Keratinocyte (primary cell): ENCODE data around the gene SCFD2. TPM values are rescaled to one million over a fixed set of nuclear protein-coding genes. Genes with fewer than 3 reads are reported as not detected.

Experiments used
- DNase-seq: peaks from one replicate; pipeline ENCODE4 v3.0.0-alpha.2; 2011; ENCODE audit warnings: low read depth, missing footprints, low spot score
- FAIRE-seq: peaks from 2 replicates; lab custom pipeline; 2011; peaks lifted over from hg19 to GRCh38; lab: Jason Lieb, UNC
- H2AFZ ChIP-seq: 2 replicates; pipeline ENCODE4 v1.6.0; 2012; ENCODE audit warnings: low read length, control low read depth, inconsistent platforms; ENCODE audit not compliant: control insufficient read depth
- H3K27ac ChIP-seq: 2 replicates; pipeline ENCODE4 v1.5.1; 2011; ENCODE audit warnings: low read length; ENCODE audit not compliant: control insufficient read depth, insufficient read depth
- H3K27me3 ChIP-seq: 3 replicates; pipeline ENCODE4 v1.6.0; 2011; ENCODE audit warnings: low read length; ENCODE audit not compliant: control insufficient read depth, insufficient read depth; ENCODE audit errors: extremely low read depth
- H3K36me3 ChIP-seq, 2 experiments: 2 replicates in 1 of 2; 3 replicates in 1 of 2; pipeline ENCODE4 v1.5.1; 2011; ENCODE audit warnings: low read length in 2 of 2, mild to moderate bottlenecking in 1 of 2; ENCODE audit not compliant: control insufficient read depth in 2 of 2, insufficient read depth in 2 of 2; ENCODE audit errors: extremely low read depth in 1 of 2
- H3K4me1 ChIP-seq: 3 replicates; pipeline ENCODE4 v1.5.1; 2011; ENCODE audit warnings: low read length; ENCODE audit not compliant: control insufficient read depth, insufficient read depth; ENCODE audit errors: extremely low read depth
- H3K4me2 ChIP-seq: 3 replicates; pipeline ENCODE4 v1.6.0; 2011; ENCODE audit warnings: low read depth, low read length; ENCODE audit not compliant: control insufficient read depth, insufficient read depth; ENCODE audit errors: extremely low read depth
- H3K4me3 ChIP-seq, 3 experiments: fragments of 200-600 bp in 1 of 3; sonication (generic) in 1 of 3; 2 replicates in 2 of 3; 3 replicates in 1 of 3; pipeline ENCODE4 v1.5.1; 2011 to 2016; ENCODE audit warnings: low read length in 3 of 3, mild to moderate bottlenecking in 3 of 3, control low read depth in 2 of 3, inconsistent platforms in 1 of 3, low read depth in 1 of 3, mixed read lengths in 1 of 3, mixed run types in 1 of 3, moderate library complexity in 1 of 3; ENCODE audit not compliant: control insufficient read depth in 2 of 3, insufficient read depth in 2 of 3; ENCODE audit errors: extremely low read depth in 1 of 3
- H3K79me2 ChIP-seq: 2 replicates; pipeline ENCODE4 v1.6.0; 2012; ENCODE audit warnings: low read length; ENCODE audit not compliant: control insufficient read depth, insufficient read depth
- H3K9ac ChIP-seq: 3 replicates; pipeline ENCODE4 v1.6.0; 2011; ENCODE audit warnings: low read length; ENCODE audit not compliant: control insufficient read depth, insufficient read depth; ENCODE audit errors: extremely low read depth
- H3K9me1 ChIP-seq: 3 replicates; pipeline ENCODE4 v1.6.0; 2011; ENCODE audit warnings: low read length; ENCODE audit not compliant: control insufficient read depth, insufficient read depth; ENCODE audit errors: extremely low read depth
- H3K9me3 ChIP-seq: 2 replicates; pipeline ENCODE4 v1.5.1; 2012; ENCODE audit warnings: low read depth, low read length; ENCODE audit not compliant: control insufficient read depth
- H4K20me1 ChIP-seq: 3 replicates; pipeline ENCODE4 v1.6.0; 2011; ENCODE audit warnings: low read length; ENCODE audit not compliant: control insufficient read depth, insufficient read depth; ENCODE audit errors: extremely low read depth
- EZH2 ChIP-seq: IDR thresholded peaks from one replicate; pipeline ENCODE4 v1.6.1; 2012; ENCODE audit warnings: inconsistent platforms, mild to moderate bottlenecking, low read length, moderate library complexity
- dilution Hi-C: fragments of 300-500 bp; cut with MboI; formaldehyde crosslinking; loops from one replicate; pipeline ENCODE4 v1.7.0; 2020; ENCODE audit warnings: low sequenced_read_pairs; ENCODE audit not compliant: extremely low pct_ligation_motif_present
- polyA plus RNA-seq, 5 experiments: library from polyadenylated mRNA; depleted of rRNA in 3 of 5; stranded (reverse) in 3 of 5; stranded (forward) in 1 of 5; unstranded in 1 of 5; fragments of >200 nt; gene quantifications; 1 replicate in 1 of 5; 2 replicates in 3 of 5; 3 replicates in 1 of 5; pipeline versions ENCODE4 v1.2.1 to v1.2.3, GENCODE V29; 2011 to 2012; ENCODE audit warnings: missing spikeins in 2 of 5, low read depth in 1 of 5, low replicate concordance in 1 of 5
- TF ChIP-seq, protein P1 (sequence below), 3 experiments: IDR thresholded peaks in 1 of 3; conservative IDR thresholded peaks in 1 of 3; optimal IDR thresholded peaks in 1 of 3; 2 replicates in 2 of 3; 3 replicates in 1 of 3; pipeline versions ENCODE3 to v1.5.1; 2011; ENCODE audit warnings: low read length in 3 of 3, mild to moderate bottlenecking in 3 of 3, moderate library complexity in 2 of 3, control low read depth in 1 of 3, inconsistent platforms in 1 of 3; ENCODE audit not compliant: insufficient read depth in 2 of 3; ENCODE audit errors: extremely low read depth in 1 of 3

SCFD2 gene
- polyA plus RNA-seq, 1 donor (not counting 4 experiments of a cell fraction or from before 2014, with no cell fraction given), result 13.9 TPM

GRCh38 chr4:53147711-53148110 lies 218.2 kb downstream of the SCFD2 start:
- no peaks in the 10 kb centered on the region for H3K79me2 ChIP-seq
- dilution Hi-C loops, result no loop called here
- no peak overlapping the region for H3K4me2 ChIP-seq
- no peaks in the 10 kb centered on the region for H3K27me3 ChIP-seq
- H2AFZ ChIP-seq, result no peak overlapping the region
- no peaks in the 10 kb centered on the region for H4K20me1 ChIP-seq
- H3K4me3 ChIP-seq, result no peak overlapping the region
- DNase-seq, result no peak
- no peak overlapping the region for H3K27ac ChIP-seq
- no peaks in the 10 kb centered on the region for H3K36me3 ChIP-seq
- no peaks in the 10 kb centered on the region for H3K9me1 ChIP-seq
- H3K4me1 ChIP-seq, result no peaks in the 10 kb centered on the region
- FAIRE-seq, result no peak
- no peaks in the 10 kb centered on the region for H3K9me3 ChIP-seq
- no peak overlapping the region for H3K9ac ChIP-seq
- TF ChIP-seq, protein P1, sequence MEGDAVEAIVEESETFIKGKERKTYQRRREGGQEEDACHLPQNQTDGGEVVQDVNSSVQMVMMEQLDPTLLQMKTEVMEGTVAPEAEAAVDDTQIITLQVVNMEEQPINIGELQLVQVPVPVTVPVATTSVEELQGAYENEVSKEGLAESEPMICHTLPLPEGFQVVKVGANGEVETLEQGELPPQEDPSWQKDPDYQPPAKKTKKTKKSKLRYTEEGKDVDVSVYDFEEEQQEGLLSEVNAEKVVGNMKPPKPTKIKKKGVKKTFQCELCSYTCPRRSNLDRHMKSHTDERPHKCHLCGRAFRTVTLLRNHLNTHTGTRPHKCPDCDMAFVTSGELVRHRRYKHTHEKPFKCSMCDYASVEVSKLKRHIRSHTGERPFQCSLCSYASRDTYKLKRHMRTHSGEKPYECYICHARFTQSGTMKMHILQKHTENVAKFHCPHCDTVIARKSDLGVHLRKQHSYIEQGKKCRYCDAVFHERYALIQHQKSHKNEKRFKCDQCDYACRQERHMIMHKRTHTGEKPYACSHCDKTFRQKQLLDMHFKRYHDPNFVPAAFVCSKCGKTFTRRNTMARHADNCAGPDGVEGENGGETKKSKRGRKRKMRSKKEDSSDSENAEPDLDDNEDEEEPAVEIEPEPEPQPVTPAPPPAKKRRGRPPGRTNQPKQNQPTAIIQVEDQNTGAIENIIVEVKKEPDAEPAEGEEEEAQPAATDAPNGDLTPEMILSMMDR (optimal IDR thresholded peaks at IDR 0.05 in 1 of 3, IDR thresholded peaks at IDR 0.05 in 1 of 3, conservative IDR thresholded peaks at IDR 0.05 in 1 of 3; ENCODE audit: extremely low read depth in 1 of 3, insufficient read depth in 2 of 3, low read length in 3 of 3), result no peak
- no peak for TF ChIP-seq EZH2

- H3K9ac ChIP-seq, result no peak overlapping the region
- H3K4me3 ChIP-seq, result no peak overlapping the region
- no peak overlapping the region for H2AFZ ChIP-seq
- H4K20me1 ChIP-seq, result no peaks in the 10 kb centered on the region
- H3K4me2 ChIP-seq, result no peak overlapping the region
- no peaks in the 10 kb centered on the region for H3K36me3 ChIP-seq
- TF ChIP-seq, protein P1 (optimal IDR thresholded peaks at IDR 0.05 in 1 of 3, IDR thresholded peaks at IDR 0.05 in 1 of 3, conservative IDR thresholded peaks at IDR 0.05 in 1 of 3; ENCODE audit: extremely low read depth in 1 of 3, insufficient read depth in 2 of 3, low read length in 3 of 3), result no peak
- TF ChIP-seq EZH2, result no peak
- no peaks in the 10 kb centered on the region for H3K4me1 ChIP-seq
- H3K9me1 ChIP-seq, result no peaks in the 10 kb centered on the region
- DNase-seq (no peak), FAIRE-seq (no peak)
- no peak overlapping the region for H3K27ac ChIP-seq
- H3K27me3 ChIP-seq, result no peaks in the 10 kb centered on the region
- no peaks in the 10 kb centered on the region for H3K79me2 ChIP-seq
- H3K9me3 ChIP-seq, result no peaks in the 10 kb centered on the region
- dilution Hi-C loops, result no loop called here
Measured at GRCh38 chr4:53147197-53147596, 218.7 kb downstream of the SCFD2 start.
